Lower leg skin (tissue), 3 donors: ENCODE data around the gene DAP.

Experiments used
- POLR2A ChIP-seq, 2 donors: fragments of 450-650 bp; IDR thresholded peaks; one replicate each; pipeline ENCODE4 v1.6.1; 2016 to 2017; ENCODE audit warnings: antibody characterized with exemption in 2 of 2, mild to moderate bottlenecking in 1 of 2, moderate library complexity in 1 of 2
- TF ChIP-seq, protein P1 (sequence below), 3 donors: fragments of 450-650 bp; IDR thresholded peaks; one replicate each; pipeline ENCODE4 v1.5.1; 2016; ENCODE audit warnings: antibody characterized with exemption in 3 of 3, mild to moderate bottlenecking in 3 of 3, moderate library complexity in 2 of 3

DNA sequence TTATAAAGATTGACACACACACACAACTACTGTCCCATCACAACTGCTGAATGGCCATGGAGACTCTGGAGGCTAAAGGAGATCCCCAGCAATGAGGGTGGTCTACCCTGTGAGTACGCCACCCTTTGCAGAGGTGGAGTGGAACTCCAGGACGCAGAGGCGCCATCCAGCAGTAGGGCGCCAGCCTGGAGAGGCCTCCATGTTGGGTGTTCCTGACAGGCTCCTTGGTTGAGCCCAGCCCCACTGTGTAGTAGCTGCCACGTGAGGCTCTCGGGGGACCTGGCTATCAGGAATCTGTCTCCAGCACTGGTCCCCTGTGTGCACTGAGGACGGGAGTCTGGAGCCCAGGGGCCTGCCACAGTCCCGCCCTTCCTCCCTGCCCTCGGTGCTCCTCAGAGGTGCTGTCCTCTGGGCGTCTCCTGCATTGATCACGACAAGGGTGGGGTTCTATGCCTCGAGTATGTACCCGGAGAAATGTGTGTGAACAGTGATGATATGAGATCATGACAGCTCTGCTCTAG, 72.3 kb downstream of the DAP start:
- TF ChIP-seq, protein P1, sequence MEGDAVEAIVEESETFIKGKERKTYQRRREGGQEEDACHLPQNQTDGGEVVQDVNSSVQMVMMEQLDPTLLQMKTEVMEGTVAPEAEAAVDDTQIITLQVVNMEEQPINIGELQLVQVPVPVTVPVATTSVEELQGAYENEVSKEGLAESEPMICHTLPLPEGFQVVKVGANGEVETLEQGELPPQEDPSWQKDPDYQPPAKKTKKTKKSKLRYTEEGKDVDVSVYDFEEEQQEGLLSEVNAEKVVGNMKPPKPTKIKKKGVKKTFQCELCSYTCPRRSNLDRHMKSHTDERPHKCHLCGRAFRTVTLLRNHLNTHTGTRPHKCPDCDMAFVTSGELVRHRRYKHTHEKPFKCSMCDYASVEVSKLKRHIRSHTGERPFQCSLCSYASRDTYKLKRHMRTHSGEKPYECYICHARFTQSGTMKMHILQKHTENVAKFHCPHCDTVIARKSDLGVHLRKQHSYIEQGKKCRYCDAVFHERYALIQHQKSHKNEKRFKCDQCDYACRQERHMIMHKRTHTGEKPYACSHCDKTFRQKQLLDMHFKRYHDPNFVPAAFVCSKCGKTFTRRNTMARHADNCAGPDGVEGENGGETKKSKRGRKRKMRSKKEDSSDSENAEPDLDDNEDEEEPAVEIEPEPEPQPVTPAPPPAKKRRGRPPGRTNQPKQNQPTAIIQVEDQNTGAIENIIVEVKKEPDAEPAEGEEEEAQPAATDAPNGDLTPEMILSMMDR (IDR thresholded peaks at IDR 0.05) = no peak
- TF ChIP-seq POLR2A (IDR thresholded peaks at IDR 0.05) = no peak
